GM21737 (cell line): ENCODE results near the gene SENP6.
"Not testable (repeated sequence)": the region's sequence is repeated elsewhere in the genome, so short reads cannot be mapped to it uniquely, and the experiment has no call there.

ENCODE experiments used
- ATAC-seq: cut with Tn5 transposase; IDR thresholded peaks from one replicate; pipeline ENCODE4 v1.9.1; 2021; ENCODE audit warnings: mild to moderate bottlenecking, moderate library complexity; ENCODE audit not compliant: unreplicated experiment

SENP6 gene

GRCh38 chr6:75601304-75602245 is at the start of gene SENP6:
TSS of gene SENP6 (plus strand) at chr6:75601880. CDS start at chr6:75602525, 645 bp downstream.
- ATAC-seq = peak; percentile 71

GRCh38 chr6:75556240-75556639 is 45.4 kb upstream of the SENP6 start:
- no peak for ATAC-seq

- no peak for ATAC-seq
Measured at GRCh38 chr6:75557068-75557467, 44.6 kb upstream of the SENP6 start.

GRCh38 chr6:75563032-75563431 is 38.6 kb upstream of the SENP6 start:
- ATAC-seq = no peak

GRCh38 chr6:75566137-75566767 is 35.4 kb upstream of the SENP6 start:
- no peak for ATAC-seq

- ATAC-seq = no peak
Measured at GRCh38 chr6:75568100-75568499, 33.6 kb upstream of the SENP6 start.

- no peak for ATAC-seq
Measured at GRCh38 chr6:75568965-75569364, 32.7 kb upstream of the SENP6 start.

- ATAC-seq = not testable (repeated sequence)
Measured at GRCh38 chr6:75570671-75571070, 31.0 kb upstream of the SENP6 start.

GRCh38 chr6:75572072-75572471 is 29.6 kb upstream of the SENP6 start:
- no peak for ATAC-seq

- ATAC-seq = peak; percentile 85
Measured at GRCh38 chr6:75579951-75580350, 21.7 kb upstream of the SENP6 start.

- no peak for ATAC-seq
Measured at GRCh38 chr6:75581231-75581630, 20.4 kb upstream of the SENP6 start.

- ATAC-seq = not testable (repeated sequence)
Measured at GRCh38 chr6:75584552-75584951, 17.1 kb upstream of the SENP6 start.

- ATAC-seq = no peak
Measured at GRCh38 chr6:75588948-75589347, 12.7 kb upstream of the SENP6 start.

GRCh38 chr6:75590370-75590769 is 11.3 kb upstream of the SENP6 start:
- no peak for ATAC-seq

- ATAC-seq = not testable (repeated sequence)
Measured at GRCh38 chr6:75596380-75596779, 5.3 kb upstream of the SENP6 start.

GRCh38 chr6:75600768-75601167 is 912 bp upstream of the SENP6 start:
- ATAC-seq = no peak

GRCh38 chr6:75602246-75603105 is 796 bp downstream of the SENP6 start:
- ATAC-seq = peak; percentile 34

- no peak for ATAC-seq
Measured at GRCh38 chr6:75603106-75603420, 1.4 kb downstream of the SENP6 start.

GRCh38 chr6:75604294-75604693 is 2.6 kb downstream of the SENP6 start:
- ATAC-seq = no peak

GRCh38 chr6:75605635-75606034 is 4.0 kb downstream of the SENP6 start:
- ATAC-seq = no peak

- no peak for ATAC-seq
Measured at GRCh38 chr6:75608304-75608703, 6.6 kb downstream of the SENP6 start.
